HG02973 (cell line): Measurements from ENCODE around the gene GIPR.
"Not testable (repeated sequence)": the region's sequence is repeated elsewhere in the genome, so short reads cannot be mapped to it uniquely, and the experiment has no call there.

ENCODE experiments used
- ATAC-seq: cut with Tn5 transposase; IDR thresholded peaks from one replicate; pipeline ENCODE4 v1.9.1; 2021; ENCODE audit warnings: moderate library complexity; ENCODE audit not compliant: unreplicated experiment

Gene GIPR

GRCh38 chr19:45691516-45692186, 23.6 kb downstream of the GIPR start, which contains the start of gene SNRPD2:
Gene SNRPD2 (minus strand): TSS chr19:45691953. CDS start chr19:45691888, 65 bp downstream.
- ATAC-seq: peak; percentile 37

- ATAC-seq: peak; percentile 75
Measured at GRCh38 chr19:45692187-45693105, 24.4 kb downstream of the GIPR start, which contains the start of gene QPCTL. Gene QPCTL (plus strand): TSS chr19:45692666. CDS start chr19:45692704, 38 bp downstream.

GRCh38 chr19:45693106-45693788, 25.2 kb downstream of the GIPR start:
- ATAC-seq: no peak

DNA sequence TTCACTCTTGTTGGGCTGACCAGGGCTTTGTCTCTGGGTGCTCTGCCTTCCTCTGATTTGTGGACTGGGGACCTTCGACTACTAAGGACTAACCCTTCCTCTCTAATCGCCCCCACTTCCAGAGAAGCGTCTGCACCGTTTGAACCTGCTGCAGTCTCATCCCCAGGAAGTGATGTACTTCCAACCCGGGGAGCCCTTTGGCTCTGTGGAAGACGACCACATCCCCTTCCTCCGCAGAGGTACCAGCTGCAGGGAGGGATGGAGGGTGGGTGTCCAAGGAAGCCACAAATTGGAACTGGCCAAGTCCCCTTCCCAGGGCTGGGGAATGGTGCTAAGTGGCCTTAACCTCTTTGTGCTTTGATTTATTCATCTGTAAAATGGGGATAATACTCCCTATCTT, 33.7 kb downstream of the GIPR start:
- no peak for ATAC-seq

GRCh38 chr19:45705115-45705514, 37.1 kb downstream of the GIPR start:
- no peak for ATAC-seq

DNA sequence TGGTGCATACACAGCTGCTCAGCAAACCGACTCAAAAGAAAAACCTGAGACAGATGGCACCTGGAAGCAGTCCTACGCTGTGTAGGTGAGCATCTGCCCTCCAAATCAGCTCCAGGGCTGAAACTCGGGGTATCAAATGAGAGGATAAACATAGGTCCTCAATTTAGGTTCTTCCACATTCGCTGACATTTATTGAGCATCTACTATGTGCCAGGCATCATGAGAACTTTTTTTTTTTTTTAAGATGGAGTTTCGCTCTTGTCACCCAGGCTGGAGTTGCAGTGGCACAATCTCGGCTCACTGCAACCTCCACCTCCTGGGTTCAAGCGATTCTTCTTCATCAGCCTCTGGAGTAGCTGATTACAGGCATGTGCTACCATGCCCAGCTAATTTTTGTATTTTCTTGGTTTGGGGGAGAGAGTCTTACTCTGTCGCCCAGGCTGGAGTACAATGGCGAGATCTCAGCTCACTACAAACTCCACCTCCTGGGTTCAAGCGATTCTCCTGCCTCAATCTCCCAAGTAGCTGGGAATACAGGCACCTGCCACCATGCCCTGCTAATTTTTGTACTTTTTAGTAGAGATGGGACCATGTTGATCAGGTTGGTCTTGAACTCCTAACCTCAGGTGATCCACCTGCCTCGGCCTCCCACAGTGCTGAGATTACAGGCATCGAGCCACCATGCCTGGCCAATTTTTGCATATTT, 37.8 kb downstream of the GIPR start:
- ATAC-seq: no peak

GRCh38 chr19:45710356-45711130, 42.5 kb downstream of the GIPR start:
- no peak for ATAC-seq

- ATAC-seq: no peak
Measured at GRCh38 chr19:45711851-45712698, 44.1 kb downstream of the GIPR start.

DNA sequence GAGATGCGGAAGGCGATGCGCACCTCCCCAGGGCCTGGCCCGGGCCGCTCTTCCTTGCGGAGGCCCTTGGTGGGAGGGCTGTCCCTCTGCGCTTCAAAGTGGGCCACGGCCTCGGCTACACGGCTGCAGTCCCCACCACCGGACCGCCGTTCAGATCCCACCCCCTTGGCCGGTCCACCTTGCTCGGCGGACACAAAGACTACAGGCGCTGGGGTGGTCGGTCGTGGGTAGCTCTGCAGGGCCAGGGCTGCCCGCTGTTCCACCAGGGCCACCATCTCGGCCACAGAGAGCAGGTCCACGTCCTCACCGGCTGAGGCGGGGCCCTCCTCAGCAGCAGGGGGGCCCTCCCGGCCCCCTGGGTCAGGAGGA, 44.7 kb downstream of the GIPR start:
- ATAC-seq: no peak

GRCh38 chr19:45713141-45713540, 45.1 kb downstream of the GIPR start:
- ATAC-seq: no peak

- no peak for ATAC-seq
Measured at GRCh38 chr19:45715139-45715538, 47.1 kb downstream of the GIPR start.

GRCh38 chr19:45716359-45717130, 48.5 kb downstream of the GIPR start:
- no peak for ATAC-seq

DNA sequence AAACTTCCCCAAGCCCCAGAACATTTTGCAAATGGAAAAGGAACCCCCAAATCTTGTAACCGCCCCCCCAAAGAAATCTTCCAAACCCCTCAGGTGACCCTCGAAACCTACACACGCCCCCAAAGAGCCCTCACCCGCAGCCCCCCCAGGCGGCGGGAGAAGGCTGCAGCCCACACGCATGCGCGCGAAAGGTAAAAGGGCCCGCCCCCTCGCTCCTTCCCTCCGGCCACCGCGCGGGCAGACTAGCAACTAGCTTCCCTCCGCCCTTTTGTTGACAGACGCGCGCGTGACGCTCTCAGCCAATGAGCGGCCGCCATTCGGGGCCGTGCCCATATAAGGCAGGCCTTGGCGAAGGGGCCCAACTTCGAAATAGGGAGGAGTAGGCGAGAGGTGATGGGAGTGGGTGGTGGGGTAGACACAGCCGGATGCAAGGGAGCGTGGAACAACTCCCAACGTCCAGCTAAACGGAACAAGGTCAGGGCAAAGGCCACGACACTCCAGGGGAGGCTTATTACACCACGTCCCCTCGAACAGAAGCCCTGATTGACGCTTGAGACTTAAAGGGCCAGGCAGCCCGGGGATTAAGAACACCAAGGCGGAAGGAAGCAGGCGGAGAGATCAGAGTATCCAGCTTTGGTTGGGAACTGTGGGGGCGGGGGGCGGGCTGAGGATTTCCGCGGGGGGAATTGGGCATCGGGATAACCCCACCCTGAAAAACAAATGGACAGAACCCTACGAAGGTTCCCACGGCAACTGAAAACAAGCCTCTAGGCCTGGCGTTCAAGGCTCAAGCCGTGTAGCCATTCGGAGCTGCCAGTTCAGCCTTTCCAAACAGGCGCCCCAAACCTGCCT, 49.3 kb downstream of the GIPR start:
- peak; percentile 85 for ATAC-seq

GRCh38 chr19:45717983-45718650, 50.1 kb downstream of the GIPR start:
- no peak for ATAC-seq

DNA sequence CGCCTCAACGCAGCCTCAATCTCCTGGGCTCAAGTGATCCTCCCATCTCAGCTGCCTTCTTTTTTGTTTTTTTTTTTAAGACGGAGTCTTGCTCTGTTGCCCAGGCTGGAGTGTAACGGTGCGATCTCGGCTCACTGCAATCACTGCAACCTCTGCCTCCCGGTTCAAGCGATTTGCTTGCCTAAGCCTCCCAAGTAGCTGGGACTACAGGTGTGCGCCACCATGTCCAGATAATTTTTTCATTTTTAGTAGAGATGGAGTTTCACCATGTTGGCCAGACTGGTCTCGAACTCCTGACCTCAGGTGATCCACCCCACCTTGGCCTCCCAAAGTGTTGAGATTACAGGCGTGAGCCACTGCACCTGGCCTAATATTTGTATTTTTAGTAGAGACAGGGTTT, 52.0 kb downstream of the GIPR start:
- not testable (repeated sequence) for ATAC-seq

DNA sequence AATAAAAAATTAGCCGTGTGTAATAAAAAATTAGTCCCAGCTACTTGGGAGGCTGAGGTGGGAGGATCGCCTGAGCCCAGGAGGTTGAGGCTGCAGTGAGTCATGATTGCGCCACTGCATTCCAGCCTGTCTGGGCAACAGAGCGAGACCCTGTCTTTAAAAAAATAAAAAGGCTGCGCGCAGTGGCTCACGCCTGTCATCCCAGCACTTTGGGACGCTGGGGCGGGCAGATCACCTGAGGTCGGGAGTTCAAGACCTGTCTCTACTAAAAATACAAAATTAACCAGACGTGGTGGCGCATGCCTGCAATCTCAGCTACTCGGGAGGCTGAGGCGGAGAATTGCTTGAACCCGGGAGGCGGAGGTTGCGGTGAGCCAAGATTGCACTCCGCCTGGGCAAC, 60.7 kb downstream of the GIPR start:
- ATAC-seq: not testable (repeated sequence)

- ATAC-seq: no peak
Measured at GRCh38 chr19:45729800-45730290, 61.8 kb downstream of the GIPR start.
